GM18867 (cell line): ENCODE measurements around the gene NCAPH2.
"Not testable (repeated sequence)": the region's sequence is repeated elsewhere in the genome, so short reads cannot be mapped to it uniquely, and the experiment has no call there.

Source experiments
- ATAC-seq: cut with Tn5 transposase; IDR thresholded peaks from one replicate; pipeline ENCODE4 v1.9.1; 2021; ENCODE audit warnings: mild to moderate bottlenecking, moderate library complexity; ENCODE audit not compliant: unreplicated experiment

Gene NCAPH2

GRCh38 chr22:50516891-50517290, 8.9 kb downstream of the NCAPH2 start:
- no peak for ATAC-seq

- ATAC-seq = no peak
These were observed 9.7 kb downstream of the NCAPH2 start for GRCh38 chr22:50517495-50518260.

- no peak for ATAC-seq
These were observed 10.6 kb downstream of the NCAPH2 start for GRCh38 chr22:50518606-50519005.

GRCh38 chr22:50519151-50519550, 11.1 kb downstream of the NCAPH2 start:
- ATAC-seq = no peak

GRCh38 chr22:50520184-50520583, 12.2 kb downstream of the NCAPH2 start:
- not testable (repeated sequence) for ATAC-seq

GRCh38 chr22:50520826-50521453, 12.9 kb downstream of the NCAPH2 start:
- ATAC-seq = no peak

GRCh38 chr22:50521710-50522109, 13.7 kb downstream of the NCAPH2 start:
- ATAC-seq = no peak

- ATAC-seq = no peak
These were observed 14.3 kb downstream of the NCAPH2 start for GRCh38 chr22:50522208-50522805.

GRCh38 chr22:50522806-50523438, 14.9 kb downstream of the NCAPH2 start:
- no peak for ATAC-seq

- ATAC-seq = no peak
These were observed 15.4 kb downstream of the NCAPH2 start for GRCh38 chr22:50523458-50523805.

GRCh38 chr22:50523806-50524675, 16.0 kb downstream of the NCAPH2 start:
- no peak for ATAC-seq

- ATAC-seq = no peak
These were observed 16.7 kb downstream of the NCAPH2 start for GRCh38 chr22:50524676-50525103.

GRCh38 chr22:50525104-50525857, 17.3 kb downstream of the NCAPH2 start, which contains the start of gene SCO2:
TSS of gene SCO2 (minus strand) at chr22:50525598. CDS start at chr22:50524411, 1,187 bp downstream.
- ATAC-seq = peak; percentile 36

GRCh38 chr22:50525858-50526107, 17.8 kb downstream of the NCAPH2 start:
- ATAC-seq = no peak

- ATAC-seq = peak; percentile 21
These were observed 18.2 kb downstream of the NCAPH2 start for GRCh38 chr22:50526108-50526833.

GRCh38 chr22:50526834-50527801, 19.1 kb downstream of the NCAPH2 start:
- ATAC-seq = no peak

- no peak for ATAC-seq
These were observed 20.1 kb downstream of the NCAPH2 start for GRCh38 chr22:50527921-50528681.
